HCT116 (cell line): Measurements from ENCODE around the gene S100P. TPM values are rescaled to one million over a fixed set of nuclear protein-coding genes. Genes with fewer than 3 reads are reported as not detected.

Experiments used
- ATAC-seq: fragments of 200-7000 bp; cut with Tn5 transposase; 2 replicates; pipeline ENCODE4 v1.9.1; 2020; ENCODE audit warnings: mild to moderate bottlenecking, moderate library complexity
- BruUV-seq: library from RNA; stranded (reverse); fragments of 400-500 nt; replicated peaks from 2 replicates; lab custom pipeline; 2021; lab: Mats Ljungman, UMichigan
- CTCF ChIA-PET: fragments of 300-600 bp; sonication (Branson Sonifier 250); formaldehyde crosslinking; loops from one replicate; lab custom pipeline; 2021; ENCODE audit warnings: antibody characterized with exemption; lab: Charles Lee
- POLR2A ChIA-PET: fragments of 300-600, 350-600 bp; sonication (Branson Sonifier 250); formaldehyde crosslinking; loops from one replicate; lab custom pipeline; 2021; ENCODE audit warnings: antibody characterized with exemption; lab: Charles Lee
- RAD21 ChIA-PET, 2 experiments: fragments of 300-600 bp; sonication (Branson Sonifier 250); formaldehyde crosslinking; loops; one replicate each; lab custom pipeline; 2023; ENCODE audit warnings: low total read pairs in 2 of 2; ENCODE audit not compliant: uncharacterized antibody in 2 of 2, unreplicated experiment in 2 of 2, low non-redundant PET in 1 of 2; lab: Charles Lee
- DNase-seq: peaks from one replicate; pipeline ENCODE4 v3.0.0-alpha.2; 2010; ENCODE audit warnings: low read depth, low spot score
- H2AFZ ChIP-seq: fragments of 200-600 bp; shearing (Covaris generic), sonication (generic); 2 replicates; pipeline ENCODE4 v1.6.1; 2017; ENCODE audit warnings: low read depth, mixed run types, mixed read lengths, antibody characterized with exemption, low read length; ENCODE audit not compliant: poor library complexity, severe bottlenecking
- H3K27ac ChIP-seq: 2 replicates; pipeline ENCODE4 v1.5.1; 2012; ENCODE audit warnings: low read depth, low read length
- H3K27me3 ChIP-seq: fragments of 200-600 bp; sonication (generic); 2 replicates; pipeline ENCODE4 v1.6.1; 2016; ENCODE audit warnings: mixed run types, low read length, mixed read lengths; ENCODE audit not compliant: insufficient read depth
- H3K36me3 ChIP-seq, 2 experiments: fragments of 200-500 bp in 1 of 2; fragments of 200-600 bp in 1 of 2; sonication (Bioruptor generic) in 1 of 2; sonication (generic) in 1 of 2; 2 replicates each; pipeline versions ENCODE4 v1.5.1 to v1.6.1; 2014 to 2016; ENCODE audit warnings: low read length in 2 of 2, inconsistent platforms in 1 of 2, mixed read lengths in 1 of 2, mixed run types in 1 of 2; ENCODE audit not compliant: insufficient read depth in 2 of 2, control insufficient read depth in 1 of 2
- H3K4me1 ChIP-seq, 2 experiments: fragments of 200-600 bp in 1 of 2; sonication (generic) in 1 of 2; 2 replicates each; pipeline versions ENCODE4 v1.5.1 to v1.6.1; 2012 to 2017; ENCODE audit warnings: low read length in 2 of 2, inconsistent platforms in 1 of 2, mild to moderate bottlenecking in 1 of 2, mixed read lengths in 1 of 2, mixed run types in 1 of 2, moderate library complexity in 1 of 2; ENCODE audit not compliant: insufficient read depth in 2 of 2, control insufficient read depth in 1 of 2
- H3K4me2 ChIP-seq: fragments of 200-600 bp; sonication (generic); 2 replicates; pipeline ENCODE4 v1.6.1; 2017; ENCODE audit warnings: mixed run types, low read length, mixed read lengths
- H3K4me3 ChIP-seq, 2 experiments: fragments of 200-600 bp in 1 of 2; sonication (generic) in 1 of 2; replicated peaks in 1 of 2; 2 replicates each; pipeline ENCODE4 v1.5.1; 2011 to 2016; ENCODE audit warnings: low read length in 2 of 2, control low read depth in 1 of 2, low read depth in 1 of 2, mild to moderate bottlenecking in 1 of 2, mixed read lengths in 1 of 2, mixed run types in 1 of 2
- H3K79me2 ChIP-seq: fragments of 200-600 bp; sonication (generic); 2 replicates; pipeline ENCODE4 v1.6.1; 2017; ENCODE audit warnings: mild to moderate bottlenecking, mixed run types, low read length, moderate library complexity, mixed read lengths; ENCODE audit not compliant: insufficient read depth
- H3K9ac ChIP-seq: fragments of 200-600 bp; sonication (generic); 2 replicates; pipeline ENCODE4 v1.6.1; 2016; ENCODE audit warnings: low read length, mixed read lengths
- H3K9me2 ChIP-seq: fragments of 200-600 bp; sonication (generic), shearing (Covaris generic); 2 replicates; pipeline ENCODE4 v1.6.1; 2017; ENCODE audit warnings: mixed run types, mild to moderate bottlenecking, moderate library complexity; ENCODE audit not compliant: insufficient read depth
- H3K9me3 ChIP-seq, 2 experiments: fragments of 200-500 bp in 1 of 2; fragments of 200-600 bp in 1 of 2; sonication (Bioruptor generic) in 1 of 2; sonication (generic) in 1 of 2; 2 replicates each; pipeline ENCODE4 v1.6.1; 2014 to 2017; ENCODE audit warnings: low read length in 2 of 2, mixed read lengths in 2 of 2, inconsistent platforms in 1 of 2, low read depth in 1 of 2, mild to moderate bottlenecking in 1 of 2, mixed run types in 1 of 2, moderate library complexity in 1 of 2; ENCODE audit not compliant: control insufficient read depth in 1 of 2, insufficient read depth in 1 of 2
- H4K20me1 ChIP-seq: fragments of 200-600 bp; sonication (generic), shearing (Covaris generic); 2 replicates; pipeline ENCODE4 v1.6.1; 2017; ENCODE audit warnings: mixed run types, mild to moderate bottlenecking, moderate library complexity; ENCODE audit not compliant: insufficient read depth
- CBX3 ChIP-seq: IDR thresholded peaks from 2 replicates; pipeline ENCODE4 v1.6.1; 2012; ENCODE audit warnings: low read depth
- CEBPB ChIP-seq: IDR thresholded peaks from 2 replicates; pipeline ENCODE4 v1.6.1; 2012; ENCODE audit warnings: low read depth
- EGR1 ChIP-seq: IDR thresholded peaks from 2 replicates; pipeline ENCODE4 v1.6.1; 2012; ENCODE audit warnings: low read depth
- ELF1 ChIP-seq: IDR thresholded peaks from 2 replicates; pipeline ENCODE4 v1.6.1; 2012; ENCODE audit warnings: low read depth, borderline replicate concordance
- EZH2phosphoT487 ChIP-seq: fragments of 200-600 bp; IDR thresholded peaks from 2 replicates; pipeline ENCODE4 v1.6.1; 2018; ENCODE audit warnings: antibody characterized with exemption, borderline replicate concordance
- FOSL1 ChIP-seq: IDR thresholded peaks from 2 replicates; pipeline ENCODE4 v1.6.1; 2012; ENCODE audit warnings: low read depth
- JUND ChIP-seq: IDR thresholded peaks from 2 replicates; pipeline ENCODE4 v1.6.1; 2012
- POLR2A ChIP-seq: IDR thresholded peaks from 2 replicates; pipeline ENCODE4 v1.7.0; 2011; ENCODE audit warnings: borderline replicate concordance; ENCODE audit not compliant: insufficient read depth, insufficient read length; ENCODE audit errors: extremely low read depth
- REST ChIP-seq: IDR thresholded peaks from 2 replicates; pipeline ENCODE4 v1.6.1; 2012; ENCODE audit warnings: low read depth
- SIN3A ChIP-seq: IDR thresholded peaks from 2 replicates; pipeline ENCODE4 v1.6.1; 2012; ENCODE audit warnings: low read depth
- ZFX ChIP-seq: fragments of 450-650 bp; IDR thresholded peaks from 2 replicates; pipeline ENCODE4 v1.6.1; 2017
- ZNF274 ChIP-seq: fragments of 200-500 bp; sonication (Bioruptor generic); IDR thresholded peaks from 2 replicates; pipeline ENCODE4 v1.6.1; 2014; ENCODE audit warnings: mild to moderate bottlenecking, low read depth, low read length, inconsistent platforms
- intact Hi-C: fragments of 100-400 bp; cut with micrococcal nuclease; formaldehyde crosslinking; loops from 2 replicates; pipeline ENCODE4 v1.10.0; 2022
- total RNA-seq: library from RNA; stranded (reverse); gene quantifications from one replicate; pipeline ENCODE4 v1.2.1, GENCODE V29; 2021; ENCODE audit not compliant: unreplicated experiment
- TF ChIP-seq, protein P1 (sequence below), 3 experiments: fragments of 200-600 bp in 1 of 3; sonication (generic) in 1 of 3; IDR thresholded peaks in 2 of 3; conservative IDR thresholded peaks in 1 of 3; 2 replicates each; pipeline ENCODE4 v1.5.1; 2012 to 2017; ENCODE audit warnings: low read depth in 2 of 3, low read length in 2 of 3, antibody characterized with exemption in 1 of 3, borderline replicate concordance in 1 of 3, control low read depth in 1 of 3, mild to moderate bottlenecking in 1 of 3, mixed read lengths in 1 of 3, mixed run types in 1 of 3, moderate library complexity in 1 of 3; ENCODE audit not compliant: insufficient read depth in 1 of 3
- TF ChIP-seq, protein P2 (sequence below): IDR thresholded peaks from 2 replicates; pipeline ENCODE4 v1.6.1; 2011; ENCODE audit warnings: mild to moderate bottlenecking, low read length, moderate library complexity; ENCODE audit not compliant: insufficient replicate concordance; ENCODE audit errors: extremely low read depth

S100P gene
- total RNA-seq, 1 experiment from 2014 or later: 4.1 TPM

- Histone ChIP-seq H3K27me3 (no peaks in the 10 kb centered on the region), H3K79me2 (no peaks in the 10 kb centered on the region), H2AFZ (no peak overlapping the region), H3K27ac (no peak overlapping the region), H3K9me3 (no peaks in the 10 kb centered on the region), H3K4me1 (peaks cover 35 to 48% of the 10 kb centered on the region in 2 experiments), H3K4me3 (no peak overlapping the region), H4K20me1 (no peaks in the 10 kb centered on the region), H3K9ac (no peak overlapping the region), H3K9me2 (no peaks in the 10 kb centered on the region), H3K36me3 (no peaks in the 10 kb centered on the region), H3K4me2 (no peak overlapping the region)
- ChIA-PET CTCF (interaction anchor here (1.0 to 1.3 kb wide), 2 partner anchors 9 to 18 kb away, joined by 3 read pairs; no protein-coding TSS in a partner anchor), POLR2A (no interaction called here), RAD21 (no interaction called here)
- TF ChIP-seq CEBPB (no peak), EZH2phosphoT487 (no peak), EGR1 (no peak), ZNF274 (no peak), JUND (no peak), POLR2A (no peak), CBX3 (no peak), FOSL1 (no peak), ELF1 (no peak), SIN3A (no peak), ZFX (no peak), REST (no peak)
- TF ChIP-seq, protein P1, sequence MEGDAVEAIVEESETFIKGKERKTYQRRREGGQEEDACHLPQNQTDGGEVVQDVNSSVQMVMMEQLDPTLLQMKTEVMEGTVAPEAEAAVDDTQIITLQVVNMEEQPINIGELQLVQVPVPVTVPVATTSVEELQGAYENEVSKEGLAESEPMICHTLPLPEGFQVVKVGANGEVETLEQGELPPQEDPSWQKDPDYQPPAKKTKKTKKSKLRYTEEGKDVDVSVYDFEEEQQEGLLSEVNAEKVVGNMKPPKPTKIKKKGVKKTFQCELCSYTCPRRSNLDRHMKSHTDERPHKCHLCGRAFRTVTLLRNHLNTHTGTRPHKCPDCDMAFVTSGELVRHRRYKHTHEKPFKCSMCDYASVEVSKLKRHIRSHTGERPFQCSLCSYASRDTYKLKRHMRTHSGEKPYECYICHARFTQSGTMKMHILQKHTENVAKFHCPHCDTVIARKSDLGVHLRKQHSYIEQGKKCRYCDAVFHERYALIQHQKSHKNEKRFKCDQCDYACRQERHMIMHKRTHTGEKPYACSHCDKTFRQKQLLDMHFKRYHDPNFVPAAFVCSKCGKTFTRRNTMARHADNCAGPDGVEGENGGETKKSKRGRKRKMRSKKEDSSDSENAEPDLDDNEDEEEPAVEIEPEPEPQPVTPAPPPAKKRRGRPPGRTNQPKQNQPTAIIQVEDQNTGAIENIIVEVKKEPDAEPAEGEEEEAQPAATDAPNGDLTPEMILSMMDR (IDR thresholded peaks at IDR 0.05 in 2 of 3, conservative IDR thresholded peaks at IDR 0.05 in 1 of 3; ENCODE audit: borderline replicate concordance in 1 of 3, insufficient read depth in 1 of 3, low read depth in 2 of 3, low read length in 2 of 3): no peak
- TF ChIP-seq, protein P2, sequence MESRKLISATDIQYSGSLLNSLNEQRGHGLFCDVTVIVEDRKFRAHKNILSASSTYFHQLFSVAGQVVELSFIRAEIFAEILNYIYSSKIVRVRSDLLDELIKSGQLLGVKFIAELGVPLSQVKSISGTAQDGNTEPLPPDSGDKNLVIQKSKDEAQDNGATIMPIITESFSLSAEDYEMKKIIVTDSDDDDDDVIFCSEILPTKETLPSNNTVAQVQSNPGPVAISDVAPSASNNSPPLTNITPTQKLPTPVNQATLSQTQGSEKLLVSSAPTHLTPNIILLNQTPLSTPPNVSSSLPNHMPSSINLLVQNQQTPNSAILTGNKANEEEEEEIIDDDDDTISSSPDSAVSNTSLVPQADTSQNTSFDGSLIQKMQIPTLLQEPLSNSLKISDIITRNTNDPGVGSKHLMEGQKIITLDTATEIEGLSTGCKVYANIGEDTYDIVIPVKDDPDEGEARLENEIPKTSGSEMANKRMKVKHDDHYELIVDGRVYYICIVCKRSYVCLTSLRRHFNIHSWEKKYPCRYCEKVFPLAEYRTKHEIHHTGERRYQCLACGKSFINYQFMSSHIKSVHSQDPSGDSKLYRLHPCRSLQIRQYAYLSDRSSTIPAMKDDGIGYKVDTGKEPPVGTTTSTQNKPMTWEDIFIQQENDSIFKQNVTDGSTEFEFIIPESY: no peak
- no peak for DNase-seq
- ATAC-seq: no peak
- no TSS peak for BruUV-seq
- intact Hi-C loops: no loop called here
Observed at GRCh38 chr4:6692806-6693205, 872 bp upstream of the S100P start.
